BLaER1 (cell line): ENCODE measurements around the gene BUB1.
"Not testable (repeated sequence)": the region's sequence is repeated elsewhere in the genome, so short reads cannot be mapped to it uniquely, and the experiment has no call there.

Experiments
- H3K27ac ChIP-seq: shearing (Covaris generic); formaldehyde crosslinking; 2 replicates; pipeline ENCODE4 v1.8.1; 2022
- H3K27me3 ChIP-seq: shearing (Covaris generic); formaldehyde crosslinking; 2 replicates; pipeline ENCODE4 v1.8.1; 2022
- H3K36me3 ChIP-seq: shearing (Covaris generic); formaldehyde crosslinking; 2 replicates; pipeline ENCODE4 v1.8.1; 2022
- H3K4me1 ChIP-seq: shearing (Covaris generic); formaldehyde crosslinking; 2 replicates; pipeline ENCODE4 v1.8.1; 2022
- H3K4me2 ChIP-seq: shearing (Covaris generic); formaldehyde crosslinking; 2 replicates; pipeline ENCODE4 v1.8.1; 2022
- H3K4me3 ChIP-seq: shearing (Covaris generic); formaldehyde crosslinking; 2 replicates; pipeline ENCODE4 v1.8.1; 2022
- H3K9ac ChIP-seq: shearing (Covaris generic); formaldehyde crosslinking; 2 replicates; pipeline ENCODE4 v1.8.1; 2022
- H3K9me3 ChIP-seq: shearing (Covaris generic); formaldehyde crosslinking; 2 replicates; pipeline ENCODE4 v1.8.1; 2022
- H4K20me1 ChIP-seq: shearing (Covaris generic); formaldehyde crosslinking; 2 replicates; pipeline ENCODE4 v1.8.1; 2022
- Cebpa-rat ChIP-seq: shearing (Covaris generic); IDR thresholded peaks from 2 replicates; pipeline ENCODE4 v1.8.1; 2022

Gene BUB1

GRCh38 chr2:110714452-110715224 is 36.8 kb upstream of the BUB1 start:
- H3K9me3 ChIP-seq = no peaks in the 10 kb centered on the region
- H3K4me3 ChIP-seq = no peak overlapping the region
- H3K9ac ChIP-seq = no peak overlapping the region
- H3K4me1 ChIP-seq = peaks cover 9% of the 10 kb centered on the region
- no peak overlapping the region for H3K27ac ChIP-seq
- no peaks in the 10 kb centered on the region for H4K20me1 ChIP-seq
- H3K27me3 ChIP-seq = no peaks in the 10 kb centered on the region
- TF ChIP-seq Cebpa-rat = no peak
- H3K4me2 ChIP-seq = no peak overlapping the region
- H3K36me3 ChIP-seq = no peaks in the 10 kb centered on the region

DNA sequence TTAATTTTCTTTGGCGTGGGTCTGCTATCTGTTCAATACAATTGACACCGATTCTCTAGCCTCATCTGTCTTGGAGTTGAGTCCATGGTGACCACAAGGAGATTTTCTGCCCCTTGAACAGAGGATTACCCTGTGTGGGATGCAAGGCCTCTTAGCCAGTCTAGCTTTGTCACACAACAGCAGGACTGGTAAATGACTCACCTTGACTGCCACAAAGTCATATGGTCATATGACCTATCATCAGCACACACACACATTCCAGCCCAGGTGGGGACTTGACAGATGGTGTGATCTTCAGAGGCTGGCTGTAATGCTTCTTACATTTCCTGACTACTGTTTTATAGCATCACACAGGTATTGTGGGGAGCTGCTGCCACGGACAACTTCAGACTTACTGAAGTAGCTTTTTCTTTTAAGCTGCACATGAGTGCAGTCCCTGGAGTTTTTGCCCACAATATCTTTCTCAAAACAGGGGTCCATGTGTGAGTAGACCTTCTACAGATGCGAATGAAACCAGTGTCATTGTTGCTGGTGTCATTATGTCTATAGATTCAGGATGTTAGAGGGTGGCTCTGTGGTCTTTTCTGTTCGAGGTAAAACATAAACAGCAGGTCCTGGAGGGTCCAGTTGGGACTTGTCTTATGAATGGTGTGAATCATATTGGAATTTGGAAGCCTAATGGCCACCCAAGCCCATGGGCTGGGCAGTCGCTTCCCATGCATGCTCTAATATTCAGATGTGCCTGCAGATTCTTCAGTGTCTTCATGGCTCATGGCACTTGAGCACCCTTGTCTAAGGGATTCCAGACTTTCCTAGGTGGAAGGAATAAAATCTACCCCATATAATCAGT is 35.9 kb upstream of the BUB1 start:
- Histone ChIP-seq H4K20me1 (no peaks in the 10 kb centered on the region), H3K27ac (no peak overlapping the region), H3K27me3 (no peaks in the 10 kb centered on the region), H3K4me2 (no peak overlapping the region), H3K4me3 (no peak overlapping the region), H3K9ac (no peak overlapping the region), H3K9me3 (no peaks in the 10 kb centered on the region), H3K36me3 (no peaks in the 10 kb centered on the region), H3K4me1 (peaks cover 9% of the 10 kb centered on the region)
- TF ChIP-seq Cebpa-rat = no peak

GRCh38 chr2:110712737-110713136 is 34.9 kb upstream of the BUB1 start:
- no peak for TF ChIP-seq Cebpa-rat
- Histone ChIP-seq H3K36me3 (no peaks in the 10 kb centered on the region), H3K9me3 (no peaks in the 10 kb centered on the region), H3K27me3 (no peaks in the 10 kb centered on the region), H4K20me1 (no peaks in the 10 kb centered on the region), H3K4me2 (no peak overlapping the region), H3K27ac (no peak overlapping the region), H3K4me1 (peaks cover 9% of the 10 kb centered on the region), H3K9ac (no peak overlapping the region), H3K4me3 (no peak overlapping the region)

GRCh38 chr2:110708455-110708854 is 30.6 kb upstream of the BUB1 start:
- Histone ChIP-seq H3K27ac (no peak overlapping the region), H3K4me2 (no peak overlapping the region), H3K9me3 (no peaks in the 10 kb centered on the region), H3K9ac (no peak overlapping the region), H4K20me1 (no peaks in the 10 kb centered on the region), H3K4me3 (no peak overlapping the region), H3K36me3 (no peaks in the 10 kb centered on the region), H3K4me1 (no peaks in the 10 kb centered on the region), H3K27me3 (no peaks in the 10 kb centered on the region)
- no peak for TF ChIP-seq Cebpa-rat

DNA sequence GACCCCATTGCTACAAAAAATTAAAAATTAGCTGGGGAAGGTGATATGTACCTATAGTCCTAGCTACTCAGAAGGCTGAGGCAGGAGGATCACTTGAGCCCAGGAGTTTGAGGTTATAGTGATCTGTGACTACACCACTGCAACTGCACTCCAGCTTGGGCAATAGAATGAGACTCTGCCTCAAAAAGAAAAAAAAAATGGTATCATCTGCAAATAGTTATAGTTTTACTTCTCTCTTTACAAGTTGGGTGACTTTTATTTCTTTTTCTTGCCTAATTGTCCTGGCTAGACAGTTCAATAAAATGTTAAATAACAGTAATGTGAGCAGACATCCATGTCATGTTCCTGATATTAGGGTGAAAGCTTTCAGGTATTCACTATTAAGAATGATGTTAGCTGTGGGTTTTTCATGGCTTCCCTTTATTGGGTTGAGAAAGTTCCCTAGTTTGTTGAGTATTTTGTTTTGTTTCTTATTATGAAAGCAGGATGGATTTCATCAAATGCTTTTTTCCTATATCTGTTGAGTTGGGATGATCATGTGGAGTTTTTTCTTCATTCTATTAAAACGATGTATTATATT is 29.6 kb upstream of the BUB1 start:
- no peak for TF ChIP-seq Cebpa-rat
- no peaks in the 10 kb centered on the region for H3K27me3 ChIP-seq
- H3K27ac ChIP-seq = no peak overlapping the region
- H4K20me1 ChIP-seq = no peaks in the 10 kb centered on the region
- H3K9me3 ChIP-seq = no peaks in the 10 kb centered on the region
- no peak overlapping the region for H3K9ac ChIP-seq
- H3K4me2 ChIP-seq = no peak overlapping the region
- no peaks in the 10 kb centered on the region for H3K36me3 ChIP-seq
- H3K4me3 ChIP-seq = no peak overlapping the region
- H3K4me1 ChIP-seq = no peaks in the 10 kb centered on the region

DNA sequence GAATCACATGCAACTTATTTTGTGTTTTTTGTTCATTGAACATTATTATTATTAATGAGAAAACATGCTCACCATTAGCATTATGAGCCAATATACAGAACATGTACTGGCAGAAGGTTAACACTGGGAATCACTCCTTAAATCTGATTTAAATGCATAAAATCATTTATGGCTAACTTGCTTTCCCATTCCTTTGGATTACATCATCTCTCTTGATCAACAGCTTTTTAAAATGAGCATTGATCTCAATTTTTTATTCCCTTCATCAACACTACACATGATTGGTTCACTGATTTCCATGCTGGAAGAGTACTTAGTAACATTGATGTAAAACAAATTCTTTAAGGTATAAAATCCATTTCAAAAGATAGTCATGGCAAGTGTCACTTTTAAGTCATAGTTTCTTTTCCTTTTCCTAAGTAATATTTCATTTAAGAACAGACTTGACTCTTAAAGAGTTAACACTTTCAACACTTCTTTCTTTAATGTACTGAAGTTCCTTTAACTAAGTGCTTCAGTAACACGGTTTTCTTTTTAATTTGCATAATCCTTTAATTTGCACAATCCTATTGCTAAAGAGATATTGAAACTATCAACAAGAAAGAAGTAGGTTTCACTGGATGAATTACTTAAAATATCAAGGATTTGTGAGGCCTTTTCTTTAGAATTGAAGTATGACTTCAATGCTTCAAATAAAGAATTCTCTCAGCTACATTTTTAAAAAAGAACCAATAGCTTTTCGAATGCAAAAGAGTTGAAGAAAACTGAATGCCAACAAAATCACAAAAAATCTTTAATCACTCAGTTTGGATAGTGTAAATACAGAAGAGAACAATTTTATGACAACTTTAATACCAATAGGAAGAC is 24.9 kb upstream of the BUB1 start:
- Histone ChIP-seq H3K27me3 (no peaks in the 10 kb centered on the region), H3K4me3 (no peak overlapping the region), H4K20me1 (no peaks in the 10 kb centered on the region), H3K9ac (no peak overlapping the region), H3K27ac (no peak overlapping the region), H3K9me3 (no peaks in the 10 kb centered on the region), H3K4me2 (no peak overlapping the region), H3K4me1 (no peaks in the 10 kb centered on the region), H3K36me3 (no peaks in the 10 kb centered on the region)
- no peak for TF ChIP-seq Cebpa-rat

- not testable (repeated sequence) for H3K27ac ChIP-seq, H3K4me2 ChIP-seq, H3K27me3 ChIP-seq, H3K36me3 ChIP-seq, H4K20me1 ChIP-seq, H3K9ac ChIP-seq, H3K9me3 ChIP-seq, H3K4me3 ChIP-seq
- peaks cover 20% of the 10 kb centered on the region for H3K4me1 ChIP-seq
These were observed 20.4 kb upstream of the BUB1 start for GRCh38 chr2:110698253-110698652.

GRCh38 chr2:110695146-110695898 is 17.5 kb upstream of the BUB1 start:
- H3K36me3 ChIP-seq, H4K20me1 ChIP-seq, H3K4me3 ChIP-seq, H3K27me3 ChIP-seq, H3K9me3 ChIP-seq: not testable (repeated sequence)
- peak overlapping the region; percentile 36 for H3K27ac ChIP-seq
- peaks cover 20% of the 10 kb centered on the region for H3K4me1 ChIP-seq
- H3K9ac ChIP-seq = peak overlapping the region; percentile 46; the same call in 1 of the 2 replicates
- peak overlapping the region; percentile 73 for H3K4me2 ChIP-seq
